Endothelial cell of umbilical vein (primary cell): ENCODE results near the gene PGBD5. TPM values are rescaled to one million over a fixed set of nuclear protein-coding genes. Genes with fewer than 3 reads are reported as not detected.

Source experiments
- BruUV-seq: library from RNA; stranded (reverse); fragments of 400-500 nt; replicated peaks from 2 replicates; lab custom pipeline; 2021; lab: Mats Ljungman, UMichigan
- CTCF ChIA-PET: fragments of 300-600, 350-600 bp; sonication (Branson Sonifier 250); formaldehyde crosslinking; loops from one replicate; lab custom pipeline; 2021; ENCODE audit warnings: antibody characterized with exemption, inconsistent platforms; lab: Charles Lee
- POLR2A ChIA-PET: fragments of 300-600, 350-600 bp; sonication (Branson Sonifier 250); formaldehyde crosslinking; loops from one replicate; lab custom pipeline; 2021; ENCODE audit warnings: antibody characterized with exemption, inconsistent platforms; lab: Charles Lee
- DNase-seq: peaks from one replicate; pipeline ENCODE4 v3.0.0-alpha.2; 2011; ENCODE audit warnings: low read depth, low spot score
- FAIRE-seq: peaks from 2 replicates; lab custom pipeline; 2011; peaks lifted over from hg19 to GRCh38; lab: Jason Lieb, UNC
- H2AFZ ChIP-seq: 2 replicates; pipeline ENCODE4 v1.6.0; 2012; ENCODE audit warnings: low read depth, low read length, control low read depth, inconsistent platforms
- H3K27ac ChIP-seq: 2 replicates; pipeline ENCODE4 v1.5.1; 2011; ENCODE audit warnings: low read depth, mild to moderate bottlenecking, control low read depth, low read length, moderate library complexity; ENCODE audit not compliant: insufficient read depth
- H3K27me3 ChIP-seq, 2 experiments: 2 replicates each; pipeline versions ENCODE4 v1.6.0 to v1.6.1; 2011; ENCODE audit warnings: low read length in 2 of 2, mixed read lengths in 1 of 2; ENCODE audit not compliant: control insufficient read depth in 2 of 2, insufficient read depth in 2 of 2
- H3K36me3 ChIP-seq, 2 experiments: 2 replicates in 1 of 2; 3 replicates in 1 of 2; pipeline ENCODE4 v1.5.1; 2011; ENCODE audit warnings: low read length in 2 of 2, mild to moderate bottlenecking in 1 of 2, moderate library complexity in 1 of 2; ENCODE audit not compliant: control insufficient read depth in 2 of 2, insufficient read depth in 2 of 2; ENCODE audit errors: extremely low read depth in 1 of 2
- H3K4me1 ChIP-seq: 3 replicates; pipeline ENCODE4 v1.5.1; 2011; ENCODE audit warnings: mild to moderate bottlenecking, low read length; ENCODE audit not compliant: control insufficient read depth, insufficient read depth; ENCODE audit errors: extremely low read depth
- H3K4me2 ChIP-seq: 2 replicates; pipeline ENCODE4 v1.6.1; 2011; ENCODE audit warnings: low read length, control low read depth, mixed read lengths; ENCODE audit not compliant: insufficient read depth
- H3K4me3 ChIP-seq, 3 experiments: fragments of 200-600 bp in 1 of 3; sonication (generic), shearing (Covaris generic) in 1 of 3; replicated peaks in 1 of 3; 2 replicates each; pipeline ENCODE4 v1.5.1; 2011 to 2016; ENCODE audit warnings: control low read depth in 3 of 3, low read length in 3 of 3, mild to moderate bottlenecking in 2 of 3, inconsistent platforms in 1 of 3, low read depth in 1 of 3, moderate library complexity in 1 of 3; ENCODE audit not compliant: insufficient read depth in 1 of 3
- H3K79me2 ChIP-seq: 2 replicates; pipeline ENCODE4 v1.6.0; 2012; ENCODE audit warnings: low read length, inconsistent platforms; ENCODE audit not compliant: control insufficient read depth, insufficient read depth
- H3K9ac ChIP-seq: replicated peaks from 2 replicates; pipeline ENCODE3; 2011; ENCODE audit warnings: low read length, control low read depth; ENCODE audit not compliant: insufficient read depth; ENCODE audit errors: extremely low read depth
- H3K9me1 ChIP-seq: replicated peaks from 3 replicates; pipeline ENCODE4 v1.6.0; 2011; ENCODE audit warnings: mild to moderate bottlenecking, low read length; ENCODE audit not compliant: control insufficient read depth, insufficient read depth; ENCODE audit errors: extremely low read depth
- H3K9me3 ChIP-seq: replicated peaks from 2 replicates; pipeline ENCODE4 v1.5.1; 2012; ENCODE audit warnings: low read length, inconsistent platforms; ENCODE audit not compliant: control insufficient read depth, insufficient read depth
- H4K20me1 ChIP-seq: replicated peaks from 2 replicates; pipeline ENCODE3; 2011; ENCODE audit warnings: mild to moderate bottlenecking, low read length; ENCODE audit not compliant: control insufficient read depth, insufficient read depth; ENCODE audit errors: extremely low read depth
- CTCF ChIP-seq, 2 donors: IDR thresholded peaks; 1 replicate in 1 of 2; 2 replicates in 1 of 2; pipeline ENCODE4 v1.5.1; 2011; ENCODE audit warnings: low read length in 2 of 2, mild to moderate bottlenecking in 2 of 2, moderate library complexity in 2 of 2, control low read depth in 1 of 2, inconsistent platforms in 1 of 2, low read depth in 1 of 2; ENCODE audit not compliant: insufficient read depth in 1 of 2; ENCODE audit errors: extremely low read depth in 1 of 2
- EZH2 ChIP-seq: IDR thresholded peaks from 2 replicates; pipeline ENCODE4 v1.6.1; 2012; ENCODE audit warnings: borderline replicate concordance, low read depth, mild to moderate bottlenecking, moderate library complexity, low read length, inconsistent platforms; ENCODE audit not compliant: severe bottlenecking
- FOS ChIP-seq: IDR thresholded peaks from 2 replicates; pipeline ENCODE4 v1.6.1; 2011; ENCODE audit warnings: mild to moderate bottlenecking, low read length, moderate library complexity, borderline replicate concordance; ENCODE audit not compliant: insufficient read depth
- GATA2 ChIP-seq: IDR thresholded peaks from 2 replicates; pipeline ENCODE4 v1.7.0; 2011; ENCODE audit warnings: low read depth, mild to moderate bottlenecking, moderate library complexity, mixed read lengths, low read length; ENCODE audit not compliant: insufficient read length, insufficient read depth
- JUN ChIP-seq: IDR thresholded peaks from 2 replicates; pipeline ENCODE4 v1.6.1; 2011; ENCODE audit warnings: borderline replicate concordance, low read depth; ENCODE audit not compliant: insufficient read length, insufficient read depth
- MAX ChIP-seq: IDR thresholded peaks from 2 replicates; pipeline ENCODE4 v1.6.1; 2011; ENCODE audit not compliant: insufficient read depth, insufficient read length
- MYC ChIP-seq: IDR thresholded peaks from one replicate; pipeline ENCODE4 v1.6.1; 2011; ENCODE audit warnings: mild to moderate bottlenecking, low read depth, low read length
- POLR2A ChIP-seq: IDR thresholded peaks from 2 replicates; pipeline ENCODE4 v1.6.1; 2012; ENCODE audit warnings: low read depth, mild to moderate bottlenecking, control low read depth, low read length
- POLR2AphosphoS5 ChIP-seq: IDR thresholded peaks from 2 replicates; pipeline ENCODE4 v1.6.1; 2012; ENCODE audit warnings: low read depth, mild to moderate bottlenecking, control low read depth, low read length, moderate library complexity; ENCODE audit not compliant: insufficient read depth
- dilution Hi-C: fragments of 300-500 bp; cut with MboI; formaldehyde crosslinking; loops from one replicate; pipeline ENCODE4 v1.15.0; 2019; ENCODE audit warnings: low sequenced_read_pairs; ENCODE audit not compliant: extremely low pct_ligation_motif_present
- intact Hi-C: fragments of 100-400 bp; cut with micrococcal nuclease; formaldehyde crosslinking; loops from one replicate; pipeline ENCODE4 v1.10.0; 2022
- polyA plus RNA-seq, 4 experiments: library from polyadenylated mRNA; depleted of rRNA in 3 of 4; stranded (reverse) in 3 of 4; unstranded in 1 of 4; fragments of >200 nt; gene quantifications; 2 replicates each; pipeline versions ENCODE4 v1.2.1 to v1.2.3, GENCODE V29; 2011 to 2012; ENCODE audit warnings: missing spikeins in 1 of 4
- total RNA-seq: library from RNA; stranded (reverse); gene quantifications from 2 replicates; pipeline ENCODE4 v1.2.3, GENCODE V29; 2021

The PGBD5 gene
- total and polyA plus RNA-seq, 2 donors (not counting 3 experiments of a cell fraction or from before 2014, with no cell fraction given): 0.03 TPM; not detected in 1

- Histone ChIP-seq H3K9me1 (no peaks in the 10 kb centered on the region), H4K20me1 (no peaks in the 10 kb centered on the region), H3K4me3 (no peak overlapping the region), H3K27ac (no peak overlapping the region), H3K4me1 (no peaks in the 10 kb centered on the region), H3K36me3 (no peaks in the 10 kb centered on the region), H3K4me2 (no peak overlapping the region), H3K27me3 (no peaks in the 10 kb centered on the region), H3K79me2 (no peaks in the 10 kb centered on the region), H3K9ac (no peak overlapping the region), H2AFZ (no peak overlapping the region), H3K9me3 (no peaks in the 10 kb centered on the region)
- dilution Hi-C loops (no loop called here), intact Hi-C loops (no loop called here)
- TF ChIP-seq EZH2 (no peak), POLR2A (no peak), CTCF (IDR thresholded peaks at IDR 0.05; ENCODE audit: extremely low read depth in 1 of 2, insufficient read depth in 1 of 2, low read depth in 1 of 2, low read length in 2 of 2) (no peak), MYC (no peak), JUN (no peak), POLR2AphosphoS5 (no peak), GATA2 (no peak), MAX (no peak), FOS (no peak)
- FAIRE-seq (no peak), DNase-seq (no peak)
- ChIA-PET POLR2A (no interaction called here), CTCF (no interaction called here)
- BruUV-seq: no TSS peak
Observed at GRCh38 chr1:230349020-230349393, 77.1 kb downstream of the PGBD5 start.
